ENCODE results near the gene UBB.

Gene UBB

GRCh38 chr17:16417896-16418684 is 37.2 kb downstream of the UBB start:
- DNase-seq (ENCODE audit: low read depth, low spot score) = no peak

- DNase-seq (ENCODE audit: low read depth, low spot score) = no peak
Observed at GRCh38 chr17:16418685-16419068, 37.8 kb downstream of the UBB start.

- DNase-seq (ENCODE audit: low read depth, low spot score) = no peak
Observed at GRCh38 chr17:16419074-16419928, 38.4 kb downstream of the UBB start.

- DNase-seq (ENCODE audit: low read depth, low spot score) = no peak
Observed at GRCh38 chr17:16419929-16420271, 39.0 kb downstream of the UBB start.

- DNase-seq (ENCODE audit: low read depth, low spot score) = no peak
Observed at GRCh38 chr17:16422416-16422815, 41.5 kb downstream of the UBB start.

GRCh38 chr17:16423226-16423872 is 42.5 kb downstream of the UBB start:
- DNase-seq (ENCODE audit: low read depth, low spot score) = no peak

GRCh38 chr17:16425202-16425601 is 44.3 kb downstream of the UBB start:
- DNase-seq (ENCODE audit: low read depth, low spot score) = no peak

GRCh38 chr17:16425698-16426659 is 45.1 kb downstream of the UBB start:
- no peak for DNase-seq (ENCODE audit: low read depth, low spot score)

- no peak for DNase-seq (ENCODE audit: low read depth, low spot score)
Observed at GRCh38 chr17:16427020-16427419, 46.1 kb downstream of the UBB start.

GRCh38 chr17:16428098-16428882 is 47.4 kb downstream of the UBB start:
- no peak for DNase-seq (ENCODE audit: low read depth, low spot score)

GRCh38 chr17:16429083-16429482 is 48.2 kb downstream of the UBB start:
- DNase-seq (ENCODE audit: low read depth, low spot score) = no peak

GRCh38 chr17:16430650-16431049 is 49.8 kb downstream of the UBB start:
- DNase-seq (ENCODE audit: low read depth, low spot score) = no peak

- DNase-seq (ENCODE audit: low read depth, low spot score) = no peak
Observed at GRCh38 chr17:16432017-16432416, 51.1 kb downstream of the UBB start.
